Superior temporal gyrus (tissue), 1 donor: ENCODE data around the gene SGCA.
A peak's percentile ranks its signal among the peaks of the same experiment; 100 is the strongest.

Source experiments
- DNase-seq: peaks from one replicate; pipeline ENCODE4 v3.0.0-alpha.2; 2016; ENCODE audit errors: extremely low spot score

SGCA gene

DNA sequence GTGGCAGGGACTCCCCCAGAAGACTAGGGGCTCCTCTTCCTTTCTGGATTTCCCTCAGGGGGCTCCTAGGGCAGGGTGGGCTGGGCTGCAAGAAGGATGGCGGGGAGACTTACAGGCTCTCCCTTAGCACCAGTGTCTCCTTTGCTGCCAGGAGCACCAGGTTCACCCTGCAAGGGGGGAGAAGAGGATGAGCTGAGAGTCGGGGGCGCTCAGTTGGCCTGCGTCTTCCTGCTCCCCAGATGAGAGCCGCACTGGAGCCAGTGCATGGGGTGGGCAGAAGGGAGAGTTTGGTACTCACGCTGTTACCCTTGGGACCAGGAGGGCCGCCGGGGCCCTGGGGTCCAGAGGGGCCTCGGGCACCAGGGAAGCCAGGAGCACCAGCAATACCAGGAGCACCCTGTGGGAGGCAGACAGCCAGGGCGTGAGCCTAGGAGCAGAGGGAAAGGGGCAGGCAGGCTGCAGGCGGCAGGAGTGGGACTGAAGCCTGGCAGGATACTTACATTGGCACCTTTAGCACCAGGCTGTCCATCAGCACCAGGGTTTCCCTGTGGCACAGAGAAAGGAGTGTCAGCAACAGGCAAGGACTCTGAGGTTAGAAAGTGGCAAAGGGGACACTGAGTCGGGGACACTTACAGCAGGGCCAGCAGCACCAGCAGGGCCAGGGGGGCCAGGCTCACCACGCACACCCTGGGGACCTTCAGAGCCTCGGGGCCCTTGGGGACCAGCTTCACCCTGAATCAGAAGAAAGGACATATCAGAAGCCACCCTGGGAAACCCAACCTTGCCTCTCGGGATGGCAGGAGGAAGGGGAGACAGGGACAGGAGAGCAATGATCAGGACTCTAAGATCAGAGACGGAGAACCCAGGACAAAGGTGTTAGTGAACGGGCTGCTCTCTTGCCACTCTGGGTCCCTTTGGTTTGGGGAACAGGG, 29.4 kb downstream of the SGCA start:
- DNase-seq, result no peak

DNA sequence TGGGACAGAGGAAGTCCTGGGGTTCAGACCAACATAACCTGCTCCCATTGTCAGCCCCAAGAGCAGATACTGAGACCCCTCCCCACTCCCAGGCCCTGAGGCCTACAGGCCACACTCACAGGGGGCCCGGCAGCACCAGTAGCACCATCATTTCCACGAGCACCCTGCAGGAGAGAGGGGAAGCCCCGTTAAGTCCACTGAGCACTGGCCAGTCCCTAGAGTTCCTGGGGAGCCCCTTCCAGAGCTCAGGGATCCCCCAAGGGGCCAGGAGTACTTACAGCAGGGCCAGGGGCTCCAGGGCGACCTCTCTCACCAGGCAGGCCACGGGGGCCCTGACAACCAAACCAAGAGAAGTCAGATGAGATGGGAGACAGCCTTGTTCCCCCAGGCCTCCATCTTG, 30.2 kb downstream of the SGCA start:
- no peak for DNase-seq

GRCh38 chr17:50196826-50197225, 31.0 kb downstream of the SGCA start:
- no peak for DNase-seq

GRCh38 chr17:50198026-50198669, 32.3 kb downstream of the SGCA start:
- peak; percentile 74 for DNase-seq

- no peak for DNase-seq
Measured at GRCh38 chr17:50199211-50199802, 33.5 kb downstream of the SGCA start.

- DNase-seq, result no peak
Measured at GRCh38 chr17:50199803-50200456, 34.1 kb downstream of the SGCA start.

GRCh38 chr17:50200457-50201275, 34.9 kb downstream of the SGCA start:
- peak; percentile 75 for DNase-seq

GRCh38 chr17:50201276-50201854, 35.6 kb downstream of the SGCA start, which contains the start of gene COL1A1:
TSS of gene COL1A1 (minus strand) at chr17:50201631. CDS start at chr17:50201513, 118 bp downstream.
- DNase-seq, result no peak

GRCh38 chr17:50203086-50203485, 37.3 kb downstream of the SGCA start:
- DNase-seq, result no peak

GRCh38 chr17:50203604-50204345, 38.0 kb downstream of the SGCA start:
- DNase-seq, result no peak

DNA sequence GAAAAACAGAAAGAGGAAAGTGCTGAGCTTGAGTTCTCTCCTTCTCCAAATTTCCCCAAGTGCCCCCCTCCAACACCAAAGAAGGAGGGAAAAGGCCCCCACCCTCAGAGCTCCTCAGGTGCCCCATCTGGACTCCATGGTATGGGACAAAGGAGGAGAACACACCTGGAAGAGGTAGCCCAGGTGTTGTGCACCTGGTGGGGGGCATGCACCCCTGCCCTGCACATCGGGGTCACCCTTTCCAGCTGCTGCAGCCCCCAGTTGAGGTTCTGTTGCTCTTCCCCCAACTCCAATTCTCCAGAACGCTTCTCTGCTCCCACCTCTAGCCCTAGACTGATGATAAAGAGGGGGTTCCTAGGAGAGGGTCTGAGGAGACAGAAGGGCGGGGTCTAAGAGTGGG, 38.6 kb downstream of the SGCA start:
- DNase-seq, result no peak

DNA sequence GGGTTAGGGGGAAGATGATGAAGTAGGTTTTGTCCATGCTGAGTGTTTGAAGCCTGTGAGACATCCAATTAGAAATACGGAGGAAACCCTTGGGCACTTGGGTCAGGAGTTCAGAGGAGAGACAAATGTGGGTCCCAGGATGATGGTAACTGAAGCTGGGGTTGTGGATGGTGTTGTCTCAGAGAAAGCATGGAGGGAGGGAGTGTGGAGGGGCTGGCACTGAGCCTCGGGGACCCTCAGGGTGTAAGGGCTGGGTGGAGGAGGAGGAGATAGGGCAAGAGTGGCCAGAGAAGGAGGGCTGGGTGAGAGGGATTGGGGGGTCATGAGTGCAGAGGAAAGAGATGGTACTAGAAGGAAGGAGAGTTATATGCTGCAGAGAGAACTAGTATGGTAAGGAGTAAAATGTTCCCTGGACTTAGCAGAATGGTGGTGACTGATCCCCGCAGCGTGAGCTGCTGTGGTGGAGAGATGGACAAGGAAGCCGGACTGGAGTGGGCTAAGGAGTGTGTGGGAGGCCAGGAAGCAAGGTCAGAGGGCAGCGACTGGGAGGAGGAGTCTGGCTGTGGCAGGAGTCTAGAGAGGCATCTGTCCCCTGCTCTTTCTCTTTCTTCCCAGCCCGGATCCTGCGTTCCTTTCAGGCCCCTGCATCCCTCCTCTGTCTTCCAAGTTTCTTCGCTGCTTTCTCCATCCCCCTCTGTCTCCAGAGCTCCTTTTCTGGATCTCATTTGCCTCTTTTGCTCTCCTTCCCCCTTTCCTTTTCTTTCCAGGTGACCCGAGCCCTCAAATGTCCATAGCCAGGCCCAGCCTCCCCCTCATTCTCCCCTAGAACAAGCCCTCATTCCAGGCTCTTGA, 39.5 kb downstream of the SGCA start:
- no peak for DNase-seq

GRCh38 chr17:50205963-50206505, 40.2 kb downstream of the SGCA start:
- DNase-seq, result no peak

- DNase-seq, result no peak
Measured at GRCh38 chr17:50206604-50207293, 40.9 kb downstream of the SGCA start.

- DNase-seq, result no peak
Measured at GRCh38 chr17:50207315-50207714, 41.5 kb downstream of the SGCA start.

DNA sequence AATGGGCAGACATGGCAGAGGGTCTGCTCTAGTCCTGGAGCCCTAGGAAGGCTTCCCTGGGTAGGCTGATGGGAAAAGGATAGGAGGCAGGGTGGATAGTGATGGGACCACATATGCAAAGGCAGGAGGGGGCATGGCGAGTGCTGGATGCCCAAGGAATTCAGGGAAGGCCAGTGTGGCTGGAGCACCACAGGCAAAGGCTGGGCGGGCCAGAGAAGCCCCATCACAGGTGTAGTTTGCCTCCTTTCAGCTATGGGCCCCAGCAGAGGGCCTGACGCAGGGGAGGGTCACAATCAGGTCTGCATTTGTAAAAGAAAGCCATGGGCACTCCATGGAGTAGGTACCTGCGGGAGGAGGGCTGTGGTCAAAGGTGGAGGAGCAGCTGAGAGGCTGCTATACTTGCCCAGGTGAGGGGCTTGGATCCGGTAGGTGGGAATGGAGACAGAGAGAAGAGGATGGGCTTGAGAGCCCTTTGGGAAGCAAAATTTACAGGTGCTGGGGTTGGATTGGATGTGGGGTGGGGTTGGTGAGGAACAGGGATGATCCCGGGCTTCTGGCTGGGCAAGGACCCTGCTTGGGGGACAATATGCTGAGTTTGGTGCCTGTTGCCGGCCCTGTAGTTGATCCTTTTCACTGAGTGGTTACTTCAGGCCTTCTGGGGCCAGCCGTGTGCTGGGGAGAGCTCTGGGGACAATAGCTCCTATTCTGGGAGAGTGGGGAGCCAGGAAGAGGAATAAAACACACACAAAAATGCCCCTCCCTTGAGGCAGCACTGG, 42.2 kb downstream of the SGCA start:
- no peak for DNase-seq

- no peak for DNase-seq
Measured at GRCh38 chr17:50208611-50209061, 42.8 kb downstream of the SGCA start.

- no peak for DNase-seq
Measured at GRCh38 chr17:50209133-50209471, 43.3 kb downstream of the SGCA start.
